ENCODE results near the gene ARHGAP26. TPM values are rescaled to one million over a fixed set of nuclear protein-coding genes. Genes with fewer than 3 reads are reported as not detected.

Gene ARHGAP26
- total RNA-seq, 4 donors from 2014 or later: 12.4 to 49.5 (median 31.8) TPM

- H3K36me3 ChIP-seq: no peaks in the 10 kb centered on the region
- no peaks in the 10 kb centered on the region for H3K9me3 ChIP-seq
- H3K4me3 ChIP-seq: no peak overlapping the region
- no peak for DNase-seq
- intact Hi-C loops (cut with DNase I; ENCODE audit: low total_unique reads): loop anchor here (10.0 kb wide), 1 partner anchor 92 kb away; no protein-coding TSS in a partner anchor
- no peak for TF ChIP-seq POLR2A (IDR thresholded peaks at IDR 0.05)
- TF ChIP-seq, protein P1, sequence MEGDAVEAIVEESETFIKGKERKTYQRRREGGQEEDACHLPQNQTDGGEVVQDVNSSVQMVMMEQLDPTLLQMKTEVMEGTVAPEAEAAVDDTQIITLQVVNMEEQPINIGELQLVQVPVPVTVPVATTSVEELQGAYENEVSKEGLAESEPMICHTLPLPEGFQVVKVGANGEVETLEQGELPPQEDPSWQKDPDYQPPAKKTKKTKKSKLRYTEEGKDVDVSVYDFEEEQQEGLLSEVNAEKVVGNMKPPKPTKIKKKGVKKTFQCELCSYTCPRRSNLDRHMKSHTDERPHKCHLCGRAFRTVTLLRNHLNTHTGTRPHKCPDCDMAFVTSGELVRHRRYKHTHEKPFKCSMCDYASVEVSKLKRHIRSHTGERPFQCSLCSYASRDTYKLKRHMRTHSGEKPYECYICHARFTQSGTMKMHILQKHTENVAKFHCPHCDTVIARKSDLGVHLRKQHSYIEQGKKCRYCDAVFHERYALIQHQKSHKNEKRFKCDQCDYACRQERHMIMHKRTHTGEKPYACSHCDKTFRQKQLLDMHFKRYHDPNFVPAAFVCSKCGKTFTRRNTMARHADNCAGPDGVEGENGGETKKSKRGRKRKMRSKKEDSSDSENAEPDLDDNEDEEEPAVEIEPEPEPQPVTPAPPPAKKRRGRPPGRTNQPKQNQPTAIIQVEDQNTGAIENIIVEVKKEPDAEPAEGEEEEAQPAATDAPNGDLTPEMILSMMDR (IDR thresholded peaks at IDR 0.05): no peak
- H3K4me1 ChIP-seq: no peaks in the 10 kb centered on the region
- no peaks in the 10 kb centered on the region for H3K27me3 ChIP-seq
- H3K27ac ChIP-seq: peak overlapping the region; percentile 75 to 96
Observed at GRCh38 chr5:142772446-142773293, 2.5 kb downstream of the ARHGAP26 start.

- Histone ChIP-seq H3K4me1 (no peaks in the 10 kb centered on the region), H3K27ac (no peak overlapping the region)
- TF ChIP-seq, protein P1 (IDR thresholded peaks at IDR 0.05): no peak
- TF ChIP-seq POLR2A (IDR thresholded peaks at IDR 0.05): no peak
Observed at GRCh38 chr5:142777099-142777498, 6.9 kb downstream of the ARHGAP26 start.

DNA sequence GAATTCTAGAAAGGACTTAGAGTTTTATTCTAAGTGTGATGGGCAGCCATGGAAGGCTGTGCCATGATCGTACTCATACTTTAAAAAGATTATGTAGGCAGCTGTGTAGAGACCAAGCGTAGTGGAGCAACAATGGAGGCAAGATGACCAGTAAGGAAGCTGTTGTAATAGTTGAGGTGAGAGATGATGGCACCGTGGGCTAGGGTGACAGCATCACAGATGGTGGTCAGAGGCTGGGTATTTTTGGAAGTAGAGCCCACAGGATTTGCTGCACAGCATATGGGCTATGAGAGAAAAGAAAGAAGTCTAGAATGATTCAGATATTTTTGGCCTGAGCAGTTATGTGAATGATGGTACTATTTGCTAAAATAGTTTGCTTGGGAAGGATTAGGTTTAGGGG lies 7.7 kb downstream of the ARHGAP26 start:
- no peak for DNase-seq
- Histone ChIP-seq H3K4me3 (no peak overlapping the region), H3K4me1 (peaks cover 0 to 1% of the 10 kb centered on the region in 2 donors), H3K27me3 (no peaks in the 10 kb centered on the region), H3K36me3 (no peaks in the 10 kb centered on the region), H3K27ac (no peak overlapping the region), H3K9me3 (no peaks in the 10 kb centered on the region)
- TF ChIP-seq, protein P1 (IDR thresholded peaks at IDR 0.05): no peak
- no peak for TF ChIP-seq POLR2A (IDR thresholded peaks at IDR 0.05)
- intact Hi-C loops (cut with DNase I; ENCODE audit: low total_unique reads): loop anchor here (10.0 kb wide), 1 partner anchor 87 kb away; no protein-coding TSS in a partner anchor

More at GRCh38 chr5:142777099-142777498, 6.9 kb downstream of the ARHGAP26 start:
- no peaks in the 10 kb centered on the region for H3K36me3 ChIP-seq
- intact Hi-C loops (cut with DNase I; ENCODE audit: low total_unique reads): loop anchor here (10.0 kb wide), 1 partner anchor 88 kb away; no protein-coding TSS in a partner anchor
- no peaks in the 10 kb centered on the region for H3K27me3 ChIP-seq
- H3K9me3 ChIP-seq: no peaks in the 10 kb centered on the region
- no peak overlapping the region for H3K4me3 ChIP-seq
- no peak for DNase-seq

GRCh38 chr5:142779163-142779840 lies 9.1 kb downstream of the ARHGAP26 start:
- Histone ChIP-seq H3K4me3 (no peak overlapping the region), H3K9me3 (no peaks in the 10 kb centered on the region), H3K36me3 (no peaks in the 10 kb centered on the region), H3K4me1 (peaks cover 6 to 15% of the 10 kb centered on the region in 2 donors), H3K27ac (peak overlapping the region in 1 of 2 donors; percentile 38), H3K27me3 (no peaks in the 10 kb centered on the region)
- intact Hi-C loops (cut with DNase I; ENCODE audit: low total_unique reads): loop anchor here (10.0 kb wide), 1 partner anchor 85 kb away; no protein-coding TSS in a partner anchor
- TF ChIP-seq, protein P1 (IDR thresholded peaks at IDR 0.05): no peak
- no peak for TF ChIP-seq POLR2A (IDR thresholded peaks at IDR 0.05)
- no peak for DNase-seq
